CD4-positive, alpha-beta T cell treated with Interleukin-6 at 100 ng/mL for 8 hours (primary cell): Measurements from ENCODE around the gene CPVL.

ENCODE experiments used
- DNase-seq: peaks from one replicate; pipeline ENCODE4 v3.0.0-alpha.2; 2020; ENCODE audit warnings: mixed read lengths, low spot score

CPVL gene

GRCh38 chr7:28973591-28973990, 172.7 kb downstream of the CPVL start:
- no peak for DNase-seq

GRCh38 chr7:28964056-28964455, 182.3 kb downstream of the CPVL start:
- DNase-seq = no peak

- DNase-seq = no peak
Observed at GRCh38 chr7:28961972-28962371, 184.4 kb downstream of the CPVL start.

- DNase-seq = no peak
Observed at GRCh38 chr7:28960071-28960840, 186.1 kb downstream of the CPVL start.

GRCh38 chr7:28958980-28959347, 187.4 kb downstream of the CPVL start:
- no peak for DNase-seq

- DNase-seq = no peak
Observed at GRCh38 chr7:28958235-28958979, 187.9 kb downstream of the CPVL start, which contains the start of gene TRIL. Gene TRIL (minus strand): TSS chr7:28958330. CDS start chr7:28958046, 284 bp downstream.

GRCh38 chr7:28957751-28958234, 188.5 kb downstream of the CPVL start:
- DNase-seq = no peak

GRCh38 chr7:28957064-28957750, 189.1 kb downstream of the CPVL start:
- DNase-seq = no peak

GRCh38 chr7:28956608-28957063, 189.7 kb downstream of the CPVL start:
- DNase-seq = no peak

GRCh38 chr7:28955718-28956607, 190.4 kb downstream of the CPVL start:
- no peak for DNase-seq

GRCh38 chr7:28955356-28955717, 191.0 kb downstream of the CPVL start:
- no peak for DNase-seq

- DNase-seq = no peak
Observed at GRCh38 chr7:28954946-28955345, 191.4 kb downstream of the CPVL start.

- no peak for DNase-seq
Observed at GRCh38 chr7:28954471-28954870, 191.9 kb downstream of the CPVL start.

GRCh38 chr7:28953633-28954032, 192.7 kb downstream of the CPVL start:
- DNase-seq = no peak
